GM19452 (cell line): Measurements from ENCODE around the gene STAT5A.

Experiments used
- ATAC-seq: cut with Tn5 transposase; IDR thresholded peaks from one replicate; pipeline ENCODE4 v1.9.1; 2021; ENCODE audit not compliant: unreplicated experiment

Gene STAT5A

GRCh38 chr17:42322382-42323267 lies 34.3 kb downstream of the STAT5A start:
- no peak for ATAC-seq

- no peak for ATAC-seq
Measured at GRCh38 chr17:42323268-42323773, 35.0 kb downstream of the STAT5A start.

GRCh38 chr17:42325026-42325425 lies 36.7 kb downstream of the STAT5A start:
- no peak for ATAC-seq

GRCh38 chr17:42329025-42329976 lies 41.0 kb downstream of the STAT5A start:
- no peak for ATAC-seq

GRCh38 chr17:42333053-42333452 lies 44.8 kb downstream of the STAT5A start:
- no peak for ATAC-seq

- no peak for ATAC-seq
Measured at GRCh38 chr17:42334677-42335076, 46.4 kb downstream of the STAT5A start.

GRCh38 chr17:42337442-42337841 lies 49.1 kb downstream of the STAT5A start:
- no peak for ATAC-seq

- ATAC-seq: no peak
Measured at GRCh38 chr17:42338427-42338985, 50.2 kb downstream of the STAT5A start.

GRCh38 chr17:42339221-42339620 lies 50.9 kb downstream of the STAT5A start:
- ATAC-seq: no peak

- ATAC-seq: no peak
Measured at GRCh38 chr17:42340691-42341127, 52.4 kb downstream of the STAT5A start.

- no peak for ATAC-seq
Measured at GRCh38 chr17:42341568-42341967, 53.3 kb downstream of the STAT5A start.

GRCh38 chr17:42342242-42343008 lies 54.1 kb downstream of the STAT5A start:
- no peak for ATAC-seq

GRCh38 chr17:42345396-42346073 lies 57.2 kb downstream of the STAT5A start:
- ATAC-seq: no peak

GRCh38 chr17:42346481-42346880 lies 58.2 kb downstream of the STAT5A start:
- ATAC-seq: no peak

- ATAC-seq: no peak
Measured at GRCh38 chr17:42347198-42347597, 58.9 kb downstream of the STAT5A start.

- no peak for ATAC-seq
Measured at GRCh38 chr17:42347606-42348005, 59.3 kb downstream of the STAT5A start.

- no peak for ATAC-seq
Measured at GRCh38 chr17:42348104-42348503, 59.8 kb downstream of the STAT5A start.

GRCh38 chr17:42354956-42355843 lies 66.9 kb downstream of the STAT5A start:
- no peak for ATAC-seq

- ATAC-seq: no peak
Measured at GRCh38 chr17:42358434-42358833, 70.1 kb downstream of the STAT5A start.
